HEK293 (cell line): Measurements from ENCODE around the gene CFAP157.

Experiments used
- CTCF ChIA-PET: fragments of 350-600 bp; formaldehyde crosslinking; extraction: SDS; loops from one replicate; lab custom pipeline; 2021; ENCODE audit warnings: antibody characterized with exemption; lab: Yijun Ruan, JAX
- POLR2A ChIA-PET: fragments of 300-600 bp; formaldehyde crosslinking; extraction: SDS; loops from one replicate; lab custom pipeline; 2020; ENCODE audit warnings: antibody characterized with exemption, inconsistent platforms; lab: Yijun Ruan, JAX
- H3K27ac ChIP-seq: fragments of 200-500 bp; sonication (Bioruptor generic); 2 replicates; pipeline ENCODE4 v1.5.1; 2014; ENCODE audit warnings: low read depth, low read length, control low read depth, inconsistent platforms; ENCODE audit errors: extremely low read depth
- H3K36me3 ChIP-seq, 2 experiments: fragments of 200-500 bp in 1 of 2; sonication (Bioruptor generic) in 1 of 2; 1 replicate in 1 of 2; 2 replicates in 1 of 2; pipeline ENCODE4 v1.5.1; 2014 to 2017; ENCODE audit warnings: inconsistent platforms in 2 of 2, low read length in 2 of 2; ENCODE audit not compliant: control insufficient read depth in 2 of 2, insufficient read depth in 1 of 2
- H3K4me1 ChIP-seq: fragments of 200-500 bp; sonication (Bioruptor generic); 2 replicates; pipeline ENCODE4 v1.5.1; 2014; ENCODE audit warnings: mild to moderate bottlenecking, low read length, inconsistent platforms; ENCODE audit not compliant: control insufficient read depth, insufficient read depth
- H3K4me3 ChIP-seq: 2 replicates; pipeline ENCODE4 v1.5.1; 2011; ENCODE audit warnings: low read depth, mild to moderate bottlenecking, control low read depth, low read length, moderate library complexity
- H3K9me3 ChIP-seq: fragments of 200-500 bp; sonication (Bioruptor generic); 2 replicates; pipeline ENCODE4 v1.5.1; 2014; ENCODE audit warnings: low read depth, low read length, inconsistent platforms; ENCODE audit not compliant: control insufficient read depth, insufficient read depth
- GFI1B ChIP-seq: fragments of 450-650 bp; formaldehyde crosslinking; IDR thresholded peaks from 2 replicates; pipeline ENCODE4 v1.5.1; 2016; ENCODE audit warnings: missing biosample characterization, missing genetic modification characterization
- HOXC10 ChIP-seq: sonication (generic); formaldehyde crosslinking; IDR thresholded peaks from 2 replicates; pipeline ENCODE4 v1.8.1; 2023; ENCODE audit warnings: mild to moderate bottlenecking, missing genetic modification reagents
- IKZF3 ChIP-seq: fragments of 450-650 bp; IDR thresholded peaks from 2 replicates; pipeline ENCODE4 v1.5.0; 2018; ENCODE audit warnings: missing biosample characterization, mild to moderate bottlenecking, missing genetic modification characterization, moderate library complexity
- KLF10 ChIP-seq: fragments of 450-650 bp; IDR thresholded peaks from 2 replicates; pipeline ENCODE4 v1.5.1; 2018; ENCODE audit warnings: missing biosample characterization, mild to moderate bottlenecking, missing genetic modification characterization
- REPIN1 ChIP-seq: fragments of 450-650 bp; formaldehyde crosslinking; IDR thresholded peaks from 2 replicates; pipeline ENCODE4 v1.5.1; 2017; ENCODE audit warnings: missing biosample characterization, missing genetic modification characterization, low read depth
- WT1 ChIP-seq: fragments of 450-650 bp; formaldehyde crosslinking; IDR thresholded peaks from 2 replicates; pipeline ENCODE4 v1.5.1; 2016; ENCODE audit warnings: missing biosample characterization, missing genetic modification characterization
- ZNF521 ChIP-seq: fragments of 450-650 bp; formaldehyde crosslinking; IDR thresholded peaks from 2 replicates; pipeline ENCODE4 v1.5.1; 2017; ENCODE audit warnings: missing biosample characterization, mild to moderate bottlenecking, missing genetic modification characterization
- ZNF600 ChIP-seq: fragments of 450-650 bp; formaldehyde crosslinking; IDR thresholded peaks from 2 replicates; pipeline ENCODE4 v1.5.1; 2016; ENCODE audit warnings: missing biosample characterization, missing genetic modification characterization
- ZNF610 ChIP-seq: fragments of 450-650 bp; formaldehyde crosslinking; IDR thresholded peaks from 2 replicates; pipeline ENCODE4 v1.5.1; 2016; ENCODE audit warnings: missing biosample characterization, missing genetic modification characterization, borderline replicate concordance
- ZNF791 ChIP-seq: fragments of 450-650 bp; formaldehyde crosslinking; IDR thresholded peaks from 2 replicates; pipeline ENCODE4 v1.5.1; 2016; ENCODE audit warnings: missing biosample characterization, missing genetic modification characterization
- ZNF830 ChIP-seq: fragments of 450-650 bp; IDR thresholded peaks from 2 replicates; pipeline ENCODE4 v1.5.0; 2018; ENCODE audit warnings: missing biosample characterization, missing genetic modification characterization, low read depth, mild to moderate bottlenecking, moderate library complexity
- TF ChIP-seq, protein P1 (sequence below): fragments of 450-650 bp; formaldehyde crosslinking; IDR thresholded peaks from 2 replicates; pipeline ENCODE4 v1.5.1; 2016; ENCODE audit warnings: missing biosample characterization, missing genetic modification characterization
- TF ChIP-seq, protein P2 (sequence below): fragments of 450-650 bp; formaldehyde crosslinking; IDR thresholded peaks from 2 replicates; pipeline ENCODE4 v1.5.1; 2016; ENCODE audit warnings: missing biosample characterization, missing genetic modification characterization, low read depth
- TF ChIP-seq, protein P3 (sequence below): fragments of 450-650 bp; formaldehyde crosslinking; conservative IDR thresholded peaks from 2 replicates; pipeline ENCODE4 v1.5.1; 2016; ENCODE audit warnings: low read depth, missing biosample characterization, missing genetic modification characterization
- TF ChIP-seq, protein P4 (sequence below): IDR thresholded peaks from 2 replicates; pipeline ENCODE4 v1.6.1; 2011; ENCODE audit warnings: mild to moderate bottlenecking, low read depth, low read length, borderline replicate concordance
- TF ChIP-seq, protein P5 (sequence below): fragments of 450-650 bp; formaldehyde crosslinking; IDR thresholded peaks from 2 replicates; pipeline ENCODE4 v1.5.1; 2016; ENCODE audit warnings: missing biosample characterization, missing genetic modification characterization

CFAP157 gene

DNA sequence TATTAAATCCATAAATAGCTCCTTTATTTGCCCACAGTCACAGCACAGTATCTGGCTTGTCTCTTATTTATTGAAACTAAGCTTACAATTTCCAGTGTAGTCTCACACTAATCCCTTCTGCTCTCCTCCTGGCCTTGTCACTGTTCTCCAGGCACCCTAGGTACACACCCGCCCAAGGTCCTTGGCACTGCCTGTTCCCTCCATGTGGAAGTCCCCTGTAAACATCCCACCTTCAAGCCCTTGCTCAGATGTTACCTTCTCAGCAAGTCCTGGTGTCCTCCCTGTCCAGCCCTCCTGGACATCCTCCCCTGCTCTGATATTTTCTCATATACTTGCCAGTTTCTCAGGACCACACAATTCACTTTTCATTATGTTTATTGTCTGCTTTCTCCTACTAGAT, 44.2 kb upstream of the CFAP157 start (continued):
- TF ChIP-seq, protein P1, sequence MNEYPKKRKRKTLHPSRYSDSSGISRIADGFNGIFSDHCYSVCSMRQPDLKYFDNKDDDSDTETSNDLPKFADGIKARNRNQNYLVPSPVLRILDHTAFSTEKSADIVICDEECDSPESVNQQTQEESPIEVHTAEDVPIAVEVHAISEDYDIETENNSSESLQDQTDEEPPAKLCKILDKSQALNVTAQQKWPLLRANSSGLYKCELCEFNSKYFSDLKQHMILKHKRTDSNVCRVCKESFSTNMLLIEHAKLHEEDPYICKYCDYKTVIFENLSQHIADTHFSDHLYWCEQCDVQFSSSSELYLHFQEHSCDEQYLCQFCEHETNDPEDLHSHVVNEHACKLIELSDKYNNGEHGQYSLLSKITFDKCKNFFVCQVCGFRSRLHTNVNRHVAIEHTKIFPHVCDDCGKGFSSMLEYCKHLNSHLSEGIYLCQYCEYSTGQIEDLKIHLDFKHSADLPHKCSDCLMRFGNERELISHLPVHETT (tag by site-specific recombination): no peak
- TF ChIP-seq ZNF830 (no peak), REPIN1 (tag by site-specific recombination) (no peak)

DNA sequence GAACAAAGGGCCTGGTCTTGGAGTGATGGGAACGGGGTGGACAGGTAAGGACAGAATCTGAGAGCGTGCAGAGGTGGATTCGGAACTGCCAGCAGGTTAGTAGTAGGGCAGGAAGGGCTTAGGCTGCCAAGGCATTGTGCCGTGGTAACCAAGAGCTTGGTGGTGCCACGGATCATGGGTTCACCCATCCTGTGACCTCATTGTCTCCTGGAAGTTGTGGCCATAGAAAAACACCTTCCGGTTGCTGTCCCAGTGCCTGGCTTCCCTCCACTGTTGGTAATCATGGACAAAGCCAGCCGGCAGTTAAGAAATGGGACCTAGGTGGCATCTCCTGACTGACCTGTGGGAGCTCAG, 42.5 kb upstream of the CFAP157 start:
- H3K4me3 ChIP-seq: no peak overlapping the region
- TF ChIP-seq ZNF521 (tag by site-specific recombination) (no peak), KLF10 (no peak), IKZF3 (tag by site-specific recombination) (no peak)
- TF ChIP-seq, protein P2, sequence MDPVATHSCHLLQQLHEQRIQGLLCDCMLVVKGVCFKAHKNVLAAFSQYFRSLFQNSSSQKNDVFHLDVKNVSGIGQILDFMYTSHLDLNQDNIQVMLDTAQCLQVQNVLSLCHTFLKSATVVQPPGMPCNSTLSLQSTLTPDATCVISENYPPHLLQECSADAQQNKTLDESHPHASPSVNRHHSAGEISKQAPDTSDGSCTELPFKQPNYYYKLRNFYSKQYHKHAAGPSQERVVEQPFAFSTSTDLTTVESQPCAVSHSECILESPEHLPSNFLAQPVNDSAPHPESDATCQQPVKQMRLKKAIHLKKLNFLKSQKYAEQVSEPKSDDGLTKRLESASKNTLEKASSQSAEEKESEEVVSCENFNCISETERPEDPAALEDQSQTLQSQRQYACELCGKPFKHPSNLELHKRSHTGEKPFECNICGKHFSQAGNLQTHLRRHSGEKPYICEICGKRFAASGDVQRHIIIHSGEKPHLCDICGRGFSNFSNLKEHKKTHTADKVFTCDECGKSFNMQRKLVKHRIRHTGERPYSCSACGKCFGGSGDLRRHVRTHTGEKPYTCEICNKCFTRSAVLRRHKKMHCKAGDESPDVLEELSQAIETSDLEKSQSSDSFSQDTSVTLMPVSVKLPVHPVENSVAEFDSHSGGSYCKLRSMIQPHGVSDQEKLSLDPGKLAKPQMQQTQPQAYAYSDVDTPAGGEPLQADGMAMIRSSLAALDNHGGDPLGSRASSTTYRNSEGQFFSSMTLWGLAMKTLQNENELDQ (tag by site-specific recombination): no peak
- TF ChIP-seq, all 188 proteins: peak for 0
- Histone ChIP-seq H3K9me3 (no peaks in the 10 kb centered on the region), H3K27ac (no peak overlapping the region), H3K36me3 (peaks cover 0 to 45% of the 10 kb centered on the region in 2 experiments; a peak in 1 of 3 replicates), H3K4me1 (no peaks in the 10 kb centered on the region)
- ChIA-PET POLR2A (no interaction called here), CTCF (interaction anchor here (0.8 kb wide), 1 partner anchor 12 kb away, joined by 3 read pairs; no protein-coding TSS in a partner anchor)

DNA sequence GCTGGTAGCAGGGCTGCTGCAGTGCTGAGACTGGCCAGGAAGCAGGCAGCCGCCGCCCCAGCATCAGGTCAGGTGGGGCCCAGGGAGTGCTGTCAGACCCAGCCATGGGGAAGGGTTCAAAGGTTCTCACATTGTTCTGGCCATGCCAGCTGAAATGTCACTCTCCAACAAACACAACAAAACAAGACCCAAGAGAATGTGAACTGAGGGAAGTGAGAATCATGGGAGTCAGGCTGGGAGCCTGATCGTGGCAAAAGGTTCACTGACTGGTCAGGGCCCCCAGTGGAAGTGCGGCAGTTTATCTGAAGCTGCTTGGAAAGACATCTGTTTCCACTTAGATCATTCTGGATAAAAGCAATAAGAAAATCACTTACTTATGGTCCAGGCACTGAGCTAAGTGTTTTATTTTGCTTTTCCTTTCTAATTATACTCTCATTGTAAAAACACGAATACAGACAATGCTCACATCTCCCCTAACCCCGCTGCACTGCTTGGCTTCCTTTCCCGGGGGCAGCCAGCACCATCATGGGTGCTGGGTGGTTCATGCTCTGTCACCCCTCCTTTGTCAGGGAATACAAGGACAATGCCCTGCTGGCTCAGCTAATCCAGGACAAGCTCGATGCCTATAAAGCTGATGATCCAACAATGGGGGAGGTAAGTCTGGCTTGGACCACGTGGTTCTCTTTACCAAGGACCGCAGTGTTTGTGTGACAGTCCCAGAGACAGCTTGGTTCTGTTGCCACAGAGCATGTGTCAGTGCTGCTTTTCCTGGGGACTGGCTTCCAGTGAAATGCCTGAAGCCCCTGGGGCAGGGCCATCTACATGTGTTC, 41.9 kb upstream of the CFAP157 start:
- TF ChIP-seq, protein P3, sequence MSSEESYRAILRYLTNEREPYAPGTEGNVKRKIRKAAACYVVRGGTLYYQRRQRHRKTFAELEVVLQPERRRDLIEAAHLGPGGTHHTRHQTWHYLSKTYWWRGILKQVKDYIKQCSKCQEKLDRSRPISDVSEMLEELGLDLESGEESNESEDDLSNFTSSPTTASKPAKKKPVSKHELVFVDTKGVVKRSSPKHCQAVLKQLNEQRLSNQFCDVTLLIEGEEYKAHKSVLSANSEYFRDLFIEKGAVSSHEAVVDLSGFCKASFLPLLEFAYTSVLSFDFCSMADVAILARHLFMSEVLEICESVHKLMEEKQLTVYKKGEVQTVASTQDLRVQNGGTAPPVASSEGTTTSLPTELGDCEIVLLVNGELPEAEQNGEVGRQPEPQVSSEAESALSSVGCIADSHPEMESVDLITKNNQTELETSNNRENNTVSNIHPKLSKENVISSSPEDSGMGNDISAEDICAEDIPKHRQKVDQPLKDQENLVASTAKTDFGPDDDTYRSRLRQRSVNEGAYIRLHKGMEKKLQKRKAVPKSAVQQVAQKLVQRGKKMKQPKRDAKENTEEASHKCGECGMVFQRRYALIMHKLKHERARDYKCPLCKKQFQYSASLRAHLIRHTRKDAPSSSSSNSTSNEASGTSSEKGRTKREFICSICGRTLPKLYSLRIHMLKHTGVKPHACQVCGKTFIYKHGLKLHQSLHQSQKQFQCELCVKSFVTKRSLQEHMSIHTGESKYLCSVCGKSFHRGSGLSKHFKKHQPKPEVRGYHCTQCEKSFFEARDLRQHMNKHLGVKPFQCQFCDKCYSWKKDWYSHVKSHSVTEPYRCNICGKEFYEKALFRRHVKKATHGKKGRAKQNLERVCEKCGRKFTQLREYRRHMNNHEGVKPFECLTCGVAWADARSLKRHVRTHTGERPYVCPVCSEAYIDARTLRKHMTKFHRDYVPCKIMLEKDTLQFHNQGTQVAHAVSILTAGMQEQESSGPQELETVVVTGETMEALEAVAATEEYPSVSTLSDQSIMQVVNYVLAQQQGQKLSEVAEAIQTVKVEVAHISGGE (tag by site-specific recombination): no peak
- no peak for TF ChIP-seq HOXC10 (CRISPR knock-in tag)
- no peaks in the 10 kb centered on the region for H3K9me3 ChIP-seq
- no peak overlapping the region for H3K4me3 ChIP-seq
- H3K27ac ChIP-seq: no peak overlapping the region
- ChIA-PET CTCF (interaction anchor here (0.8 kb wide), 1 partner anchor 12 kb away, joined by 3 read pairs; no protein-coding TSS in a partner anchor), POLR2A (no interaction called here)
- H3K36me3 ChIP-seq: peaks cover 0 to 42% of the 10 kb centered on the region in 2 experiments; a peak in 2 of 3 replicates
- no peaks in the 10 kb centered on the region for H3K4me1 ChIP-seq

DNA sequence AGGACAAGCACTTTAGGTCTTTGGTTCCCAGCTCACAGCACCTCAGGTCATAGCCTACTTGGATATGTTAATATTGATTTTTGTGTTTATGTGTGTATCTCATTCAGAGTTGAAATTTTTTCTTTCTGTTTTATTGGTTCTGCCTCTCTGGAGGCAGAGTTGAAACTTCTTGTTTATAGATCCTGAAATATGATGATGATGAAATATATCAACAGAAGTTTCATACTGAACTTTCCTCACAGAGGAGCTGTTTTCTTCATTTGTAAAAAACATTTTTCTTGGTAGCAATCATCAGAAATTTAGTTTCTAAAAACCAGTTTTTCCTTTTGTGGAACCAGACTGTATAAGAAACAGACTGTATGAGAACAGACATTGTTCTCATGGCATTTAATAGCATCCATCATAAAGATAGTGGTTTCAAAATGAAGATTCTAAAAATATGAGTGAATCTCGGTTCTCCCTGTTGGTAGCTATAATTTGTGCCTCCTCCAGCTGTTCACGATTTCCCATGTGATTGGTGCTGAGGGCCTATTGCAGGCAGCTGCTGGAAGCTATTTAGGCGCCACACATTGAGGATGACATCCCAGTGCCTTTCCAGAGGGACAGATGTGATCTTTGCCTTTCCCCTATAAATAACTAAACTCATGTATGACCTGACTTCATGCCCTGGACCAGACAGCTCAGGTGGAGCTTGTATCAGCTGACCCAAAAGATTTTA, 39.5 kb upstream of the CFAP157 start:
- H3K4me1 ChIP-seq: no peaks in the 10 kb centered on the region
- H3K4me3 ChIP-seq: no peak overlapping the region
- H3K27ac ChIP-seq: no peak overlapping the region
- no peaks in the 10 kb centered on the region for H3K9me3 ChIP-seq
- CTCF ChIA-PET: interaction anchor here (0.5 to 1.7 kb wide), 2 partner anchors 54 to 67 kb away, joined by 3 to 5 read pairs; partner anchors contain the start of gene TOR2A
- H3K36me3 ChIP-seq: peaks cover 6 to 47% of the 10 kb centered on the region in 2 experiments; a peak in 2 of 3 replicates
- POLR2A ChIA-PET: no interaction called here
- TF ChIP-seq, protein P4, sequence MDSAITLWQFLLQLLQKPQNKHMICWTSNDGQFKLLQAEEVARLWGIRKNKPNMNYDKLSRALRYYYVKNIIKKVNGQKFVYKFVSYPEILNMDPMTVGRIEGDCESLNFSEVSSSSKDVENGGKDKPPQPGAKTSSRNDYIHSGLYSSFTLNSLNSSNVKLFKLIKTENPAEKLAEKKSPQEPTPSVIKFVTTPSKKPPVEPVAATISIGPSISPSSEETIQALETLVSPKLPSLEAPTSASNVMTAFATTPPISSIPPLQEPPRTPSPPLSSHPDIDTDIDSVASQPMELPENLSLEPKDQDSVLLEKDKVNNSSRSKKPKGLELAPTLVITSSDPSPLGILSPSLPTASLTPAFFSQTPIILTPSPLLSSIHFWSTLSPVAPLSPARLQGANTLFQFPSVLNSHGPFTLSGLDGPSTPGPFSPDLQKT: no peak
- TF ChIP-seq WT1: no peak
- TF ChIP-seq ZNF600 (tag by site-specific recombination): no peak
- TF ChIP-seq, protein P5, sequence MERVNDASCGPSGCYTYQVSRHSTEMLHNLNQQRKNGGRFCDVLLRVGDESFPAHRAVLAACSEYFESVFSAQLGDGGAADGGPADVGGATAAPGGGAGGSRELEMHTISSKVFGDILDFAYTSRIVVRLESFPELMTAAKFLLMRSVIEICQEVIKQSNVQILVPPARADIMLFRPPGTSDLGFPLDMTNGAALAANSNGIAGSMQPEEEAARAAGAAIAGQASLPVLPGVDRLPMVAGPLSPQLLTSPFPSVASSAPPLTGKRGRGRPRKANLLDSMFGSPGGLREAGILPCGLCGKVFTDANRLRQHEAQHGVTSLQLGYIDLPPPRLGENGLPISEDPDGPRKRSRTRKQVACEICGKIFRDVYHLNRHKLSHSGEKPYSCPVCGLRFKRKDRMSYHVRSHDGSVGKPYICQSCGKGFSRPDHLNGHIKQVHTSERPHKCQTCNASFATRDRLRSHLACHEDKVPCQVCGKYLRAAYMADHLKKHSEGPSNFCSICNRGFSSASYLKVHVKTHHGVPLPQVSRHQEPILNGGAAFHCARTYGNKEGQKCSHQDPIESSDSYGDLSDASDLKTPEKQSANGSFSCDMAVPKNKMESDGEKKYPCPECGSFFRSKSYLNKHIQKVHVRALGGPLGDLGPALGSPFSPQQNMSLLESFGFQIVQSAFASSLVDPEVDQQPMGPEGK: no peak
- no peak for TF ChIP-seq ZNF791 (tag by site-specific recombination)
- TF ChIP-seq ZNF610 (tag by site-specific recombination): no peak
- TF ChIP-seq GFI1B (tag by site-specific recombination): no peak
